ENCODE results near the gene HSD17B12.

Gene HSD17B12

GRCh38 chr11:43735961-43736360 lies 55.4 kb downstream of the HSD17B12 start:
- H2BK5ac ChIP-seq (ENCODE audit: low read length) = no peak overlapping the region
- H3K23ac ChIP-seq (ENCODE audit: low read depth, low read length, poor library complexity) = no peak overlapping the region
- no peak overlapping the region for H2BK15ac ChIP-seq (ENCODE audit: low read length)
- no peaks in the 10 kb centered on the region for H3K27me3 ChIP-seq (ENCODE audit: control insufficient read depth in 3 of 3, insufficient read depth in 3 of 3, low read depth in 1 of 3, low read length in 3 of 3)
- H2AK5ac ChIP-seq (ENCODE audit: low read depth, low read length) = no peak overlapping the region
- no peak overlapping the region for H3K27ac ChIP-seq (replicated peaks; ENCODE audit: low read length)
- no peak overlapping the region for H4K91ac ChIP-seq (ENCODE audit: low read depth, low read length, poor library complexity)
- peaks cover 12 to 13% of the 10 kb centered on the region in 2 donors for H3K4me1 ChIP-seq (ENCODE audit: control insufficient read depth in 2 of 2, insufficient read depth in 1 of 2, low read depth in 1 of 2, low read length in 2 of 2)
- H3K36me3 ChIP-seq (replicated peaks in 1 of 2; ENCODE audit: control insufficient read depth in 2 of 2, insufficient read depth in 2 of 2, low read length in 2 of 2) = peaks cover 9 to 22% of the 10 kb centered on the region in 2 donors
- no peak overlapping the region for H2BK12ac ChIP-seq (ENCODE audit: low read length)
- H3K9me3 ChIP-seq (replicated peaks in 1 of 2; ENCODE audit: control insufficient read depth in 2 of 2, insufficient read depth in 1 of 2, low read depth in 1 of 2, low read length in 2 of 2) = peaks cover 1 to 6% of the 10 kb centered on the region in 2 donors
- WGBS, 2 donors (ENCODE audit: extremely low coverage in 2 of 2, insufficient read length in 2 of 2, insufficient replicate concordance in 1 of 2) = no CpG with 5 or more reads among the region's 4 CpGs
- H3K79me1 ChIP-seq (ENCODE audit: low read depth, low read length) = peaks cover 8% of the 10 kb centered on the region
- DNase-seq (ENCODE audit: low spot score) = no peak
- no peak overlapping the region for H3K4me3 ChIP-seq (ENCODE audit: low read length in 2 of 2)
- no peak overlapping the region for H3K4me2 ChIP-seq (ENCODE audit: insufficient read depth, low read length, poor library complexity, severe bottlenecking)
- H3K4ac ChIP-seq (ENCODE audit: low read length) = no peak overlapping the region
- no peak overlapping the region for H2AFZ ChIP-seq (ENCODE audit: low read length)
- H3K14ac ChIP-seq (ENCODE audit: low read length) = no peak overlapping the region
- H4K8ac ChIP-seq (ENCODE audit: low read depth, low read length) = no peak overlapping the region
- H3K9ac ChIP-seq (ENCODE audit: low read depth, low read length, poor library complexity) = no peak overlapping the region
- no peak overlapping the region for H2BK120ac ChIP-seq (ENCODE audit: low read depth, low read length)
- H3K18ac ChIP-seq (ENCODE audit: low read length) = no peak overlapping the region

GRCh38 chr11:43736502-43737200 lies 56.1 kb downstream of the HSD17B12 start:
- Histone ChIP-seq H4K8ac (ENCODE audit: low read depth, low read length) (no peak overlapping the region), H3K9me3 (replicated peaks in 1 of 2; ENCODE audit: control insufficient read depth in 2 of 2, insufficient read depth in 1 of 2, low read depth in 1 of 2, low read length in 2 of 2) (peaks cover 1 to 6% of the 10 kb centered on the region in 2 donors), H3K14ac (ENCODE audit: low read length) (no peak overlapping the region), H3K4me2 (ENCODE audit: insufficient read depth, low read length, poor library complexity, severe bottlenecking) (no peak overlapping the region), H3K4me1 (ENCODE audit: control insufficient read depth in 2 of 2, insufficient read depth in 1 of 2, low read depth in 1 of 2, low read length in 2 of 2) (peaks cover 12 to 13% of the 10 kb centered on the region in 2 donors), H3K23ac (ENCODE audit: low read depth, low read length, poor library complexity) (no peak overlapping the region), H4K91ac (ENCODE audit: low read depth, low read length, poor library complexity) (no peak overlapping the region), H2AK5ac (ENCODE audit: low read depth, low read length) (no peak overlapping the region), H2BK5ac (ENCODE audit: low read length) (no peak overlapping the region), H3K27ac (replicated peaks; ENCODE audit: low read length) (no peak overlapping the region), H3K27me3 (ENCODE audit: control insufficient read depth in 3 of 3, insufficient read depth in 3 of 3, low read depth in 1 of 3, low read length in 3 of 3) (no peaks in the 10 kb centered on the region), H3K79me1 (ENCODE audit: low read depth, low read length) (peaks cover 7% of the 10 kb centered on the region), H3K4me3 (ENCODE audit: low read length in 2 of 2) (no peak overlapping the region), H2AFZ (ENCODE audit: low read length) (no peak overlapping the region), H2BK15ac (ENCODE audit: low read length) (no peak overlapping the region), H3K4ac (ENCODE audit: low read length) (no peak overlapping the region), H2BK120ac (ENCODE audit: low read depth, low read length) (no peak overlapping the region), H3K9ac (ENCODE audit: low read depth, low read length, poor library complexity) (no peak overlapping the region), H3K36me3 (replicated peaks in 1 of 2; ENCODE audit: control insufficient read depth in 2 of 2, insufficient read depth in 2 of 2, low read length in 2 of 2) (peaks cover 9 to 22% of the 10 kb centered on the region in 2 donors), H2BK12ac (ENCODE audit: low read length) (no peak overlapping the region), H3K18ac (ENCODE audit: low read length) (no peak overlapping the region)
- no CpG with 5 or more reads among the region's 5 CpGs for WGBS, 2 donors (ENCODE audit: extremely low coverage in 2 of 2, insufficient read length in 2 of 2, insufficient replicate concordance in 1 of 2)
- DNase-seq (ENCODE audit: low spot score) = no peak

- H4K91ac ChIP-seq (ENCODE audit: low read depth, low read length, poor library complexity) = no peak overlapping the region
Measured at GRCh38 chr11:43737201-43737590, 56.7 kb downstream of the HSD17B12 start.

GRCh38 chr11:43738600-43739409 lies 58.3 kb downstream of the HSD17B12 start:
- no peak for DNase-seq (ENCODE audit: low spot score)
- Histone ChIP-seq H3K4me2 (ENCODE audit: insufficient read depth, low read length, poor library complexity, severe bottlenecking) (no peak overlapping the region), H3K14ac (ENCODE audit: low read length) (no peak overlapping the region), H3K4ac (ENCODE audit: low read length) (no peak overlapping the region), H3K18ac (ENCODE audit: low read length) (no peak overlapping the region), H3K27ac (replicated peaks; ENCODE audit: low read length) (no peak overlapping the region), H2BK120ac (ENCODE audit: low read depth, low read length) (no peak overlapping the region), H3K4me3 (ENCODE audit: low read length in 2 of 2) (no peak overlapping the region), H2BK5ac (ENCODE audit: low read length) (no peak overlapping the region), H3K23ac (ENCODE audit: low read depth, low read length, poor library complexity) (no peak overlapping the region), H3K9ac (ENCODE audit: low read depth, low read length, poor library complexity) (no peak overlapping the region), H4K91ac (ENCODE audit: low read depth, low read length, poor library complexity) (no peak overlapping the region), H3K9me3 (replicated peaks in 1 of 2; ENCODE audit: control insufficient read depth in 2 of 2, insufficient read depth in 1 of 2, low read depth in 1 of 2, low read length in 2 of 2) (peaks cover 1 to 6% of the 10 kb centered on the region in 2 donors), H3K4me1 (ENCODE audit: control insufficient read depth in 2 of 2, insufficient read depth in 1 of 2, low read depth in 1 of 2, low read length in 2 of 2) (peaks cover 12 to 13% of the 10 kb centered on the region in 2 donors), H4K8ac (ENCODE audit: low read depth, low read length) (no peak overlapping the region), H2BK12ac (ENCODE audit: low read length) (no peak overlapping the region), H2AFZ (ENCODE audit: low read length) (no peak overlapping the region), H2AK5ac (ENCODE audit: low read depth, low read length) (no peak overlapping the region), H3K79me1 (ENCODE audit: low read depth, low read length) (peaks cover 6% of the 10 kb centered on the region), H2BK15ac (ENCODE audit: low read length) (no peak overlapping the region), H3K27me3 (ENCODE audit: control insufficient read depth in 3 of 3, insufficient read depth in 3 of 3, low read depth in 1 of 3, low read length in 3 of 3) (no peaks in the 10 kb centered on the region), H3K36me3 (replicated peaks in 1 of 2; ENCODE audit: control insufficient read depth in 2 of 2, insufficient read depth in 2 of 2, low read length in 2 of 2) (peaks cover 8 to 22% of the 10 kb centered on the region in 2 donors)
- WGBS, 2 donors (ENCODE audit: extremely low coverage in 2 of 2, insufficient read length in 2 of 2, insufficient replicate concordance in 1 of 2) = no CpG with 5 or more reads among the region's 6 CpGs

More at GRCh38 chr11:43737201-43737590, 56.7 kb downstream of the HSD17B12 start:
- H3K4me1 ChIP-seq (ENCODE audit: control insufficient read depth in 2 of 2, insufficient read depth in 1 of 2, low read depth in 1 of 2, low read length in 2 of 2) = peaks cover 12 to 13% of the 10 kb centered on the region in 2 donors
- no peak overlapping the region for H3K14ac ChIP-seq (ENCODE audit: low read length)
- no peak overlapping the region for H3K18ac ChIP-seq (ENCODE audit: low read length)
- H3K79me1 ChIP-seq (ENCODE audit: low read depth, low read length) = peaks cover 6% of the 10 kb centered on the region
- H3K4ac ChIP-seq (ENCODE audit: low read length) = no peak overlapping the region
- H3K9me3 ChIP-seq (replicated peaks in 1 of 2; ENCODE audit: control insufficient read depth in 2 of 2, insufficient read depth in 1 of 2, low read depth in 1 of 2, low read length in 2 of 2) = peaks cover 1 to 6% of the 10 kb centered on the region in 2 donors
- no peak overlapping the region for H3K4me3 ChIP-seq (ENCODE audit: low read length in 2 of 2)
- no peak overlapping the region for H2BK5ac ChIP-seq (ENCODE audit: low read length)
- H3K27me3 ChIP-seq (ENCODE audit: control insufficient read depth in 3 of 3, insufficient read depth in 3 of 3, low read depth in 1 of 3, low read length in 3 of 3) = no peaks in the 10 kb centered on the region
- no peak overlapping the region for H3K9ac ChIP-seq (ENCODE audit: low read depth, low read length, poor library complexity)
- no peak overlapping the region for H2AFZ ChIP-seq (ENCODE audit: low read length)
- no peak overlapping the region for H2AK5ac ChIP-seq (ENCODE audit: low read depth, low read length)
- peaks cover 9 to 22% of the 10 kb centered on the region in 2 donors for H3K36me3 ChIP-seq (replicated peaks in 1 of 2; ENCODE audit: control insufficient read depth in 2 of 2, insufficient read depth in 2 of 2, low read length in 2 of 2)
- no peak overlapping the region for H2BK120ac ChIP-seq (ENCODE audit: low read depth, low read length)
- no peak overlapping the region for H2BK15ac ChIP-seq (ENCODE audit: low read length)
- no peak overlapping the region for H2BK12ac ChIP-seq (ENCODE audit: low read length)
- no peak for DNase-seq (ENCODE audit: low spot score)
- no peak overlapping the region for H3K23ac ChIP-seq (ENCODE audit: low read depth, low read length, poor library complexity)
- no peak overlapping the region for H4K8ac ChIP-seq (ENCODE audit: low read depth, low read length)
- H3K4me2 ChIP-seq (ENCODE audit: insufficient read depth, low read length, poor library complexity, severe bottlenecking) = no peak overlapping the region
- no peak overlapping the region for H3K27ac ChIP-seq (replicated peaks; ENCODE audit: low read length)
